HG03135 (cell line): ENCODE results near the gene MEIS3.
"Not testable (repeated sequence)": the region's sequence is repeated elsewhere in the genome, so short reads cannot be mapped to it uniquely, and the experiment has no call there.

ENCODE experiments used
- ATAC-seq: cut with Tn5 transposase; IDR thresholded peaks from one replicate; pipeline ENCODE4 v1.9.1; 2021; ENCODE audit warnings: mild to moderate bottlenecking, moderate library complexity; ENCODE audit not compliant: unreplicated experiment

Gene MEIS3

DNA sequence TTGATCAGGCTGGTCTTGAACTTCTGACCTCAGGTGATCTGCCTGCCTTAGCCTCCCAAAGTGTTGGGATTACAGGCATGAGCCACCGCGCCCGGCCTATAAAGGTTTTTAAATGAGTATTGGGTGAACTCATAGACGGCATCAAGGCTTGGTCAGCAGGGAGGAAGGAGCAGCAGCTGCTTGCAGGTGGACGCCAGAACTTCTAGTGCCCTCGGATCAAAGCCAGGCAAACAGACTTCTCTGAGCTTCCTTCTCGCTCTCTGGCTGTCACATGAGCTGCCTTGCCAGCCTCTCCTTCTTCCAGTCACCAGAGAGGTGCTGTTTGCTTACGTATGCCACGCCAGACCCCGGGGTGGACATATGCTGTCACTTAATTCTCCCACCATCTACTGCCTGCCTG is 53.9 kb downstream of the MEIS3 start:
- ATAC-seq, result not testable (repeated sequence)

DNA sequence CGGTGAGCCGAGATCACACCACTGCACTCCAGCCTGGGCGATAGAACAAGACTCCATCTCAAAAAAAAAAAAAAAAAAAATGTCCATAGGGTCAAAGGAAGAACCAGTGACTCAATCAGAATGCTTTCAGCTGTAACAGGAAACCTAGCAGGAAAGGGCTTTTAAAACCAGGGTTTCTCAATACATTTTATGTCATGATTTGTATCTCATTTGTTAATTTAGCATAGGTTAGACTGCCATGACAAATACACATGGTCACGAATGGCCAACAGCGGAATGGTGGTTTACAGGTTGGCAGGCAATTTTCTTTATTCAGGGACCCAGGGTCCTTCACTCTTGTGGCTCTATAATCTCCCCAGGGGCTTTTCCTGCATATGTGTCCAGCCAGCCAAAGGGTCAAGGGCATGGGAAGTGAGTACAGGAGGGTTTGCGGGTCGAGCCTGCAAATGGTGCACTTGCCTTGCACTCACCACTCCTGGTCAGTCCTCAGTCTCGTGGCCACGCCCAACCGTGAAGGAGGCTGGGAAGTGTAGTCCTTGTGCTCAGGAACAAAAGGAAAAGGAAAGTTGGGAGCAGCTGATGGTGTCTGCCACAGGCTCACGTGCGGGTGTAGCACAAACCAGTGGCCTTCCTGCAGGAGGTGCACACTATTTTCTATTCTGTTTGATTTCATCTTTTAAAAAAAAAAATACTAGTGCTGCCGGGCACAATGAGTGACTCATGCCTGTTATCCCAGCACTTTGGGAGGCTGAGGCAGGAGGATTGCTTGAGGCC is 55.4 kb downstream of the MEIS3 start:
- ATAC-seq, result no peak

- ATAC-seq, result no peak
These were observed 57.0 kb downstream of the MEIS3 start for GRCh38 chr19:47362321-47362720.

DNA sequence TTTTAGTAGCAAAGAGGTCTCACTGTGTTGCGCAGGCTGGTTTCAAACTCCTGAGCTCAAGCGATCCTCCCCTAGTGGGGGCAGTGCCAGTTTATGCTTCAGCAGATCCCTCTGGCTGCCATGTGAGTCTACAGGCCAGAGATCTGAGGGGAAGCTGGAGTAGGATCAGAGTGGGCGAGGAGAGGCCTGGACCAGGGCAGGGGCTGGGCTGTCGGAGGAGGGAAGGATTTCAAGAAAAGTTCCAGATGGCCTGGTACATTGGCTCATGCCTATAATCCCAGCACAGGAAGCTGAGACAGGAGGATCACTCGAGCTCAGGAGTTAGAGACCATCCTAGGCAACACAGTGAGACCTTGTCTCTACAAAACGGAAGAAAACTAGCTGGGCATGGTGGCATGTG is 60.4 kb downstream of the MEIS3 start:
- no peak for ATAC-seq

GRCh38 chr19:47357788-47358680 is 61.3 kb downstream of the MEIS3 start:
- no peak for ATAC-seq

GRCh38 chr19:47356900-47357299 is 62.4 kb downstream of the MEIS3 start:
- ATAC-seq, result no peak

- ATAC-seq, result no peak
These were observed 66.0 kb downstream of the MEIS3 start for GRCh38 chr19:47353307-47353712.
